Effector CD4-positive, alpha-beta T cell (primary cell): ENCODE measurements around the gene HIBADH.

Experiments
- DNase-seq: peaks from one replicate; pipeline ENCODE4 v3.0.0-alpha.2; 2020

Gene HIBADH

GRCh38 chr7:27484451-27484850 is 178.2 kb downstream of the HIBADH start:
- no peak for DNase-seq

DNA sequence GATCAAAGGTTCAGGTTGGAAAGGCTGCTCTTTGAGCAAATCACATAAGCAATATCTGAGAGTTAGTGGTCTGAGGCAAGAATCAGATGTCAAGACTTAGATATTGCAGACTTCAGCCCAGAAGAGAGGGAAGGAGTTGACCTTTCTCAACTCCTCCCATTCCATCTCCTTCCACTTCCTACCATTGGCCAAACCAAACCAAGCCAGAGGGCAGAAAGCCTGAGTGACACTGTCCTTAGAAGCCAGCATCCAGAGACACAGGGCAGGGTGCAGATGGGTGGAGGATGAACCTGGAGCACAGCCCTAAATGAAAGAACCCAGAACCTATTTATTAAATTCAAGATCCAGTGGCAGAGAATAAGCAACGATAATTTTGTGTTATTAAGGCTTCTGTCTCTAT is 180.5 kb downstream of the HIBADH start:
- DNase-seq, result no peak

DNA sequence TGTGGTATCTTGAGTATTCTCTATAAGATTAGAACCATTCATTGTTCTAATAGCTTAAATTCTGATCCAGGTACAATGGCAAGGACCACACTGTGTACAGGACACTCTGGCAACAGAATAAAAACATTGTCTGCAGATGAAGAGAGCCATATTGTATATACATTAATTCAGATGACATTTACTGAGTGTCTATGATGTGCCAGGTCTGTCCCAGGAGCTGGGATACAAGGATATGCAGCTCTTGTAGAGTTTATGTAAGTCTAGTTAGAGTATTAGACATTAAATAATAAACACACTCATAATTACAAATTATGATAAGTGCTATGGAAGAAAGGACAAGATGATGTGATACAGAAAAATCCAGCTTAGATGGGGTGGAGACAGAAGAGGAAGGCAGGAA is 184.1 kb downstream of the HIBADH start:
- no peak for DNase-seq

- DNase-seq, result no peak
These were observed 184.6 kb downstream of the HIBADH start for GRCh38 chr7:27478084-27478483.

- DNase-seq, result no peak
These were observed 186.2 kb downstream of the HIBADH start for GRCh38 chr7:27476493-27476892.
